Activated naive CD8-positive, alpha-beta T cell treated with anti-CD3 and anti-CD28 coated beads, Interleukin-2, amount 50 U/mL, for 24 hours (primary cell): ENCODE measurements around the gene KAT6B.

Experiments used
- ATAC-seq: fragments of 150-1000 bp; cut with Tn5 transposase; one replicate; pipeline ENCODE4 v1.10.0; 2021
- DNase-seq: peaks from one replicate; pipeline ENCODE4 v3.0.0; 2021
- H3K27ac Mint-ChIP-seq: one replicate; pipeline ENCODE4 v1.8.0; 2021; ENCODE audit warnings: mild to moderate bottlenecking, mixed read lengths
- H3K27me3 Mint-ChIP-seq: one replicate; pipeline ENCODE4 v1.8.0; 2021; ENCODE audit warnings: mixed read lengths
- H3K36me3 Mint-ChIP-seq: one replicate; pipeline ENCODE4 v1.8.0; 2021; ENCODE audit warnings: low read depth, mixed read lengths
- H3K4me1 Mint-ChIP-seq: one replicate; pipeline ENCODE4 v1.8.0; 2021; ENCODE audit warnings: mixed read lengths
- H3K4me3 Mint-ChIP-seq: one replicate; pipeline ENCODE4 v1.8.0; 2021; ENCODE audit warnings: mild to moderate bottlenecking, moderate library complexity, mixed read lengths
- H3K9me3 Mint-ChIP-seq: one replicate; pipeline ENCODE4 v1.8.0; 2021; ENCODE audit warnings: mixed read lengths

The KAT6B gene

GRCh38 chr10:74831518-74832120 lies 5.2 kb downstream of the KAT6B start:
- ATAC-seq = no peak
- peaks cover 5% of the 10 kb centered on the region for H3K9me3 Mint-ChIP-seq
- H3K27me3 Mint-ChIP-seq = no peaks in the 10 kb centered on the region
- H3K36me3 Mint-ChIP-seq = peaks cover 5% of the 10 kb centered on the region
- no peak overlapping the region for H3K4me3 Mint-ChIP-seq
- DNase-seq = no peak
- H3K27ac Mint-ChIP-seq = peak overlapping the region; percentile 6
- peaks cover 66% of the 10 kb centered on the region for H3K4me1 Mint-ChIP-seq

- peaks cover 44% of the 10 kb centered on the region for H3K4me1 Mint-ChIP-seq
- DNase-seq = no peak
- no peaks in the 10 kb centered on the region for H3K27me3 Mint-ChIP-seq
- H3K27ac Mint-ChIP-seq = no peak overlapping the region
- no peak overlapping the region for H3K4me3 Mint-ChIP-seq
- no peak for ATAC-seq
- peaks cover 12% of the 10 kb centered on the region for H3K36me3 Mint-ChIP-seq
- no peaks in the 10 kb centered on the region for H3K9me3 Mint-ChIP-seq
Measured at GRCh38 chr10:74835963-74836362, 9.6 kb downstream of the KAT6B start.

- ATAC-seq (no peak), DNase-seq (no peak)
- Mint-ChIP-seq H3K9me3 (no peaks in the 10 kb centered on the region), H3K36me3 (peaks cover 12% of the 10 kb centered on the region), H3K4me3 (no peak overlapping the region), H3K27ac (no peak overlapping the region), H3K4me1 (peaks cover 41% of the 10 kb centered on the region), H3K27me3 (no peaks in the 10 kb centered on the region)
Measured at GRCh38 chr10:74836877-74837276, 10.5 kb downstream of the KAT6B start.

- no peak overlapping the region for H3K4me3 Mint-ChIP-seq
- H3K4me1 Mint-ChIP-seq = peaks cover 43% of the 10 kb centered on the region
- ATAC-seq = no peak
- DNase-seq = no peak
- no peaks in the 10 kb centered on the region for H3K27me3 Mint-ChIP-seq
- no peaks in the 10 kb centered on the region for H3K9me3 Mint-ChIP-seq
- H3K36me3 Mint-ChIP-seq = peaks cover 12% of the 10 kb centered on the region
- no peak overlapping the region for H3K27ac Mint-ChIP-seq
Measured at GRCh38 chr10:74837743-74838142, 11.3 kb downstream of the KAT6B start.

- H3K4me3 Mint-ChIP-seq = no peak overlapping the region
- ATAC-seq (no peak), DNase-seq (no peak)
- H3K27ac Mint-ChIP-seq = no peak overlapping the region
- H3K36me3 Mint-ChIP-seq = peaks cover 10% of the 10 kb centered on the region
- no peaks in the 10 kb centered on the region for H3K27me3 Mint-ChIP-seq
- H3K4me1 Mint-ChIP-seq = peaks cover 29% of the 10 kb centered on the region
- no peaks in the 10 kb centered on the region for H3K9me3 Mint-ChIP-seq
Measured at GRCh38 chr10:74839708-74840107, 13.3 kb downstream of the KAT6B start.

GRCh38 chr10:74841265-74841973 lies 15.0 kb downstream of the KAT6B start:
- DNase-seq (no peak), ATAC-seq (no peak)
- Mint-ChIP-seq H3K4me3 (no peak overlapping the region), H3K36me3 (peaks cover 12% of the 10 kb centered on the region), H3K27me3 (no peaks in the 10 kb centered on the region), H3K9me3 (no peaks in the 10 kb centered on the region), H3K27ac (no peak overlapping the region), H3K4me1 (peaks cover 19% of the 10 kb centered on the region)

GRCh38 chr10:74842301-74842954 lies 16.0 kb downstream of the KAT6B start:
- no peaks in the 10 kb centered on the region for H3K27me3 Mint-ChIP-seq
- DNase-seq (no peak), ATAC-seq (no peak)
- H3K4me1 Mint-ChIP-seq = peaks cover 18% of the 10 kb centered on the region
- peaks cover 12% of the 10 kb centered on the region for H3K36me3 Mint-ChIP-seq
- H3K27ac Mint-ChIP-seq = no peak overlapping the region
- H3K9me3 Mint-ChIP-seq = no peaks in the 10 kb centered on the region
- no peak overlapping the region for H3K4me3 Mint-ChIP-seq

- Mint-ChIP-seq H3K27me3 (no peaks in the 10 kb centered on the region), H3K36me3 (peaks cover 12% of the 10 kb centered on the region), H3K9me3 (no peaks in the 10 kb centered on the region), H3K27ac (no peak overlapping the region), H3K4me1 (peaks cover 15% of the 10 kb centered on the region), H3K4me3 (no peak overlapping the region)
- ATAC-seq = no peak
- no peak for DNase-seq
Measured at GRCh38 chr10:74846958-74847357, 20.6 kb downstream of the KAT6B start.

GRCh38 chr10:74851831-74852230 lies 25.4 kb downstream of the KAT6B start:
- DNase-seq (no peak), ATAC-seq (no peak)
- H3K27me3 Mint-ChIP-seq = no peaks in the 10 kb centered on the region
- peaks cover 4% of the 10 kb centered on the region for H3K9me3 Mint-ChIP-seq
- H3K27ac Mint-ChIP-seq = peak overlapping the region; percentile 36
- H3K4me3 Mint-ChIP-seq = no peak overlapping the region
- peaks cover 50% of the 10 kb centered on the region for H3K4me1 Mint-ChIP-seq
- H3K36me3 Mint-ChIP-seq = peaks cover 13% of the 10 kb centered on the region

GRCh38 chr10:74852381-74852780 lies 26.0 kb downstream of the KAT6B start:
- Mint-ChIP-seq H3K27ac (peak overlapping the region; percentile 36), H3K4me1 (peaks cover 51% of the 10 kb centered on the region), H3K36me3 (peaks cover 16% of the 10 kb centered on the region), H3K9me3 (peaks cover 4% of the 10 kb centered on the region), H3K27me3 (no peaks in the 10 kb centered on the region), H3K4me3 (no peak overlapping the region)
- DNase-seq = no peak
- ATAC-seq = no peak

- no peak for ATAC-seq
- Mint-ChIP-seq H3K27me3 (no peaks in the 10 kb centered on the region), H3K4me1 (peaks cover 52% of the 10 kb centered on the region), H3K4me3 (peak overlapping the region; percentile 45), H3K36me3 (peaks cover 10% of the 10 kb centered on the region), H3K27ac (peak overlapping the region; percentile 84), H3K9me3 (peaks cover 4% of the 10 kb centered on the region)
- DNase-seq = no peak
Measured at GRCh38 chr10:74854610-74855009, 28.2 kb downstream of the KAT6B start.

GRCh38 chr10:74855027-74855426 lies 28.6 kb downstream of the KAT6B start:
- H3K36me3 Mint-ChIP-seq = peaks cover 10% of the 10 kb centered on the region
- ATAC-seq (no peak), DNase-seq (no peak)
- peak overlapping the region; percentile 84 for H3K27ac Mint-ChIP-seq
- peak overlapping the region; percentile 45 for H3K4me3 Mint-ChIP-seq
- no peaks in the 10 kb centered on the region for H3K27me3 Mint-ChIP-seq
- H3K4me1 Mint-ChIP-seq = peaks cover 53% of the 10 kb centered on the region
- H3K9me3 Mint-ChIP-seq = peaks cover 4% of the 10 kb centered on the region

- H3K4me1 Mint-ChIP-seq = peaks cover 53% of the 10 kb centered on the region
- no peak overlapping the region for H3K4me3 Mint-ChIP-seq
- H3K27ac Mint-ChIP-seq = peak overlapping the region; percentile 84
Measured at GRCh38 chr10:74855439-74855838, 29.0 kb downstream of the KAT6B start.

GRCh38 chr10:74856940-74857339 lies 30.5 kb downstream of the KAT6B start:
- Mint-ChIP-seq H3K36me3 (peaks cover 9% of the 10 kb centered on the region), H3K27ac (no peak overlapping the region), H3K9me3 (peaks cover 4% of the 10 kb centered on the region), H3K4me3 (no peak overlapping the region), H3K4me1 (peaks cover 47% of the 10 kb centered on the region), H3K27me3 (no peaks in the 10 kb centered on the region)
- ATAC-seq (no peak), DNase-seq (no peak)

More at GRCh38 chr10:74855439-74855838, 29.0 kb downstream of the KAT6B start:
- ATAC-seq = no peak
- DNase-seq = no peak
- Mint-ChIP-seq H3K9me3 (peaks cover 4% of the 10 kb centered on the region), H3K36me3 (peaks cover 10% of the 10 kb centered on the region), H3K27me3 (no peaks in the 10 kb centered on the region)

GRCh38 chr10:74857586-74857985 lies 31.2 kb downstream of the KAT6B start:
- Mint-ChIP-seq H3K4me3 (no peak overlapping the region), H3K9me3 (peaks cover 4% of the 10 kb centered on the region), H3K36me3 (peaks cover 7% of the 10 kb centered on the region), H3K4me1 (peaks cover 40% of the 10 kb centered on the region), H3K27ac (no peak overlapping the region), H3K27me3 (no peaks in the 10 kb centered on the region)
- DNase-seq = no peak
- no peak for ATAC-seq
